ENCODE results near the gene F5.

The F5 gene

GRCh38 chr1:169586395-169587255 lies at the start of gene F5:
F5 (minus strand) TSS chr1:169586481; CDS start chr1:169586386, 95 bp downstream.
- no peak for DNase-seq (ENCODE audit: low read depth, low spot score)
- Histone ChIP-seq H3K9ac (ENCODE audit: insufficient read length) (no peak within 1 kb of the TSS), H3K36me3 (ENCODE audit: insufficient read depth, low read length) (no peaks in the 10 kb centered on the region), H3K9me3 (ENCODE audit: low read depth, low read length) (no peaks in the 10 kb centered on the region), H3K27ac (no peak within 1 kb of the TSS), H3K4me3 (no peak within 1 kb of the TSS)
- no peak for TF ChIP-seq POLR2AphosphoS5 (IDR thresholded peaks at IDR 0.05; ENCODE audit: borderline replicate concordance, low read depth, low read length)
- no peak for TF ChIP-seq EZH2 (IDR thresholded peaks at IDR 0.05)
- no peak for TF ChIP-seq FOXP2 (optimal IDR thresholded peaks at IDR 0.05; ENCODE audit: control extremely low read depth, extremely low read length, insufficient read depth)

GRCh38 chr1:169634877-169635276 lies 48.6 kb upstream of the F5 start:
- no peak for DNase-seq (ENCODE audit: low read depth, low spot score)
- Histone ChIP-seq H3K27ac (no peak overlapping the region), H3K9ac (ENCODE audit: insufficient read length) (no peak overlapping the region), H3K4me3 (no peak overlapping the region), H3K36me3 (ENCODE audit: insufficient read depth, low read length) (no peaks in the 10 kb centered on the region), H3K9me3 (ENCODE audit: low read depth, low read length) (no peaks in the 10 kb centered on the region)
- TF ChIP-seq POLR2AphosphoS5 (IDR thresholded peaks at IDR 0.05; ENCODE audit: borderline replicate concordance, low read depth, low read length) (no peak), FOXP2 (optimal IDR thresholded peaks at IDR 0.05; ENCODE audit: control extremely low read depth, extremely low read length, insufficient read depth) (no peak), EZH2 (IDR thresholded peaks at IDR 0.05) (no peak)

- no peak for DNase-seq (ENCODE audit: low read depth, low spot score)
- H3K9me3 ChIP-seq (ENCODE audit: low read depth, low read length) = no peaks in the 10 kb centered on the region
- H3K36me3 ChIP-seq (ENCODE audit: insufficient read depth, low read length) = no peaks in the 10 kb centered on the region
- TF ChIP-seq POLR2AphosphoS5 (IDR thresholded peaks at IDR 0.05; ENCODE audit: borderline replicate concordance, low read depth, low read length) (no peak), EZH2 (IDR thresholded peaks at IDR 0.05) (no peak), FOXP2 (optimal IDR thresholded peaks at IDR 0.05; ENCODE audit: control extremely low read depth, extremely low read length, insufficient read depth) (no peak)
- no peak overlapping the region for H3K4me3 ChIP-seq
- H3K27ac ChIP-seq = no peak overlapping the region
- H3K9ac ChIP-seq (ENCODE audit: insufficient read length) = no peak overlapping the region
These were observed 47.9 kb upstream of the F5 start for GRCh38 chr1:169634145-169634544.

- Histone ChIP-seq H3K36me3 (ENCODE audit: insufficient read depth, low read length) (no peaks in the 10 kb centered on the region), H3K9me3 (ENCODE audit: low read depth, low read length) (no peaks in the 10 kb centered on the region), H3K27ac (no peak overlapping the region), H3K9ac (ENCODE audit: insufficient read length) (no peak overlapping the region), H3K4me3 (no peak overlapping the region)
- no peak for DNase-seq (ENCODE audit: low read depth, low spot score)
- TF ChIP-seq EZH2 (IDR thresholded peaks at IDR 0.05) (no peak), FOXP2 (optimal IDR thresholded peaks at IDR 0.05; ENCODE audit: control extremely low read depth, extremely low read length, insufficient read depth) (no peak), POLR2AphosphoS5 (IDR thresholded peaks at IDR 0.05; ENCODE audit: borderline replicate concordance, low read depth, low read length) (no peak)
These were observed 45.0 kb upstream of the F5 start for GRCh38 chr1:169631249-169631648.

- Histone ChIP-seq H3K9ac (ENCODE audit: insufficient read length) (no peak within 1 kb of the TSS), H3K4me3 (no peak within 1 kb of the TSS), H3K27ac (no peak within 1 kb of the TSS), H3K9me3 (ENCODE audit: low read depth, low read length) (no peaks in the 10 kb centered on the region), H3K36me3 (ENCODE audit: insufficient read depth, low read length) (no peaks in the 10 kb centered on the region)
- TF ChIP-seq POLR2AphosphoS5 (IDR thresholded peaks at IDR 0.05; ENCODE audit: borderline replicate concordance, low read depth, low read length) (no peak), EZH2 (IDR thresholded peaks at IDR 0.05) (no peak), FOXP2 (optimal IDR thresholded peaks at IDR 0.05; ENCODE audit: control extremely low read depth, extremely low read length, insufficient read depth) (no peak)
- no peak for DNase-seq (ENCODE audit: low read depth, low spot score)
These were observed 43.7 kb upstream of the F5 start, which contains the start of gene SELP for GRCh38 chr1:169630006-169630405. SELP (minus strand) TSS chr1:169630124; CDS start chr1:169630074, 50 bp downstream.

- no peaks in the 10 kb centered on the region for H3K9me3 ChIP-seq (ENCODE audit: low read depth, low read length)
- TF ChIP-seq POLR2AphosphoS5 (IDR thresholded peaks at IDR 0.05; ENCODE audit: borderline replicate concordance, low read depth, low read length) = no peak
- no peak for TF ChIP-seq FOXP2 (optimal IDR thresholded peaks at IDR 0.05; ENCODE audit: control extremely low read depth, extremely low read length, insufficient read depth)
- no peak for TF ChIP-seq EZH2 (IDR thresholded peaks at IDR 0.05)
- H3K9ac ChIP-seq (ENCODE audit: insufficient read length) = no peak overlapping the region
- no peaks in the 10 kb centered on the region for H3K36me3 ChIP-seq (ENCODE audit: insufficient read depth, low read length)
- H3K27ac ChIP-seq = no peak overlapping the region
- DNase-seq (ENCODE audit: low read depth, low spot score) = no peak
- H3K4me3 ChIP-seq = no peak overlapping the region
These were observed 38.6 kb upstream of the F5 start for GRCh38 chr1:169624912-169625311.

GRCh38 chr1:169624122-169624521 lies 37.8 kb upstream of the F5 start:
- DNase-seq (ENCODE audit: low read depth, low spot score) = no peak
- Histone ChIP-seq H3K4me3 (no peak overlapping the region), H3K9ac (ENCODE audit: insufficient read length) (no peak overlapping the region), H3K27ac (no peak overlapping the region), H3K9me3 (ENCODE audit: low read depth, low read length) (no peaks in the 10 kb centered on the region), H3K36me3 (ENCODE audit: insufficient read depth, low read length) (no peaks in the 10 kb centered on the region)
- no peak for TF ChIP-seq EZH2 (IDR thresholded peaks at IDR 0.05)
- TF ChIP-seq POLR2AphosphoS5 (IDR thresholded peaks at IDR 0.05; ENCODE audit: borderline replicate concordance, low read depth, low read length) = no peak
- TF ChIP-seq FOXP2 (optimal IDR thresholded peaks at IDR 0.05; ENCODE audit: control extremely low read depth, extremely low read length, insufficient read depth) = no peak

- Histone ChIP-seq H3K9me3 (ENCODE audit: low read depth, low read length) (no peaks in the 10 kb centered on the region), H3K27ac (no peak overlapping the region), H3K4me3 (no peak overlapping the region), H3K36me3 (ENCODE audit: insufficient read depth, low read length) (no peaks in the 10 kb centered on the region), H3K9ac (ENCODE audit: insufficient read length) (no peak overlapping the region)
- no peak for DNase-seq (ENCODE audit: low read depth, low spot score)
- TF ChIP-seq POLR2AphosphoS5 (IDR thresholded peaks at IDR 0.05; ENCODE audit: borderline replicate concordance, low read depth, low read length) (no peak), FOXP2 (optimal IDR thresholded peaks at IDR 0.05; ENCODE audit: control extremely low read depth, extremely low read length, insufficient read depth) (no peak), EZH2 (IDR thresholded peaks at IDR 0.05) (no peak)
These were observed 37.0 kb upstream of the F5 start for GRCh38 chr1:169623132-169623926.
